Astrocyte (in vitro differentiated cells and primary cell): ENCODE results near the gene HDGFL3. TPM values are rescaled to one million over a fixed set of nuclear protein-coding genes. Genes with fewer than 3 reads are reported as not detected.
"Not testable (repeated sequence)": the region's sequence is repeated elsewhere in the genome, so short reads cannot be mapped to it uniquely, and the experiment has no call there.

Experiments used
- DNase-seq: peaks from one replicate; pipeline ENCODE4 v3.0.0-alpha.2; 2010; ENCODE audit warnings: low read depth
- FAIRE-seq: peaks from 2 replicates; lab custom pipeline; 2011; peaks lifted over from hg19 to GRCh38; lab: Jason Lieb, UNC
- H2AFZ ChIP-seq: 2 replicates; pipeline ENCODE4 v1.6.0; 2012; ENCODE audit warnings: low read depth, low read length, inconsistent platforms
- H3K27ac ChIP-seq: 2 replicates; pipeline ENCODE4 v1.5.1; 2011; ENCODE audit warnings: low read depth, low read length, inconsistent platforms
- H3K27me3 ChIP-seq: 2 replicates; pipeline ENCODE4 v1.6.0; 2011; ENCODE audit warnings: low read length, inconsistent platforms; ENCODE audit not compliant: insufficient read depth
- H3K36me3 ChIP-seq: 2 replicates; pipeline ENCODE4 v1.5.1; 2011; ENCODE audit warnings: low read length, inconsistent platforms; ENCODE audit not compliant: insufficient read depth
- H3K4me1 ChIP-seq: 2 replicates; pipeline ENCODE4 v1.5.1; 2011; ENCODE audit warnings: low read length, inconsistent platforms; ENCODE audit not compliant: insufficient read depth
- H3K4me2 ChIP-seq: 2 replicates; pipeline ENCODE4 v1.6.0; 2012; ENCODE audit warnings: low read length, inconsistent platforms
- H3K4me3 ChIP-seq: 2 replicates; pipeline ENCODE4 v1.5.1; 2011; ENCODE audit warnings: low read depth, mild to moderate bottlenecking, low read length, inconsistent platforms; ENCODE audit not compliant: insufficient read depth
- H3K79me2 ChIP-seq: 2 replicates; pipeline ENCODE4 v1.6.0; 2012; ENCODE audit warnings: mild to moderate bottlenecking, low read length, inconsistent platforms; ENCODE audit not compliant: insufficient read depth
- H3K9ac ChIP-seq: 2 replicates; pipeline ENCODE4 v1.6.0; 2012; ENCODE audit warnings: mild to moderate bottlenecking, low read length, inconsistent platforms
- H3K9me3 ChIP-seq: 2 replicates; pipeline ENCODE4 v1.5.1; 2012; ENCODE audit warnings: low read depth, mild to moderate bottlenecking, low read length, inconsistent platforms; ENCODE audit not compliant: insufficient read depth
- H4K20me1 ChIP-seq: 2 replicates; pipeline ENCODE4 v1.6.0; 2012; ENCODE audit warnings: low read length, inconsistent platforms; ENCODE audit not compliant: insufficient read depth
- H3K27ac Mint-ChIP-seq: one replicate; pipeline ENCODE4 v1.8.0; 2021; ENCODE audit warnings: mild to moderate bottlenecking, mixed read lengths; ENCODE audit not compliant: unreplicated experiment
- H3K27me3 Mint-ChIP-seq: one replicate; pipeline ENCODE4 v1.8.0; 2021; ENCODE audit warnings: low read depth, mixed read lengths; ENCODE audit not compliant: unreplicated experiment
- H3K36me3 Mint-ChIP-seq: one replicate; pipeline ENCODE4 v1.8.0; 2021; ENCODE audit warnings: low read depth, mixed read lengths; ENCODE audit not compliant: unreplicated experiment
- H3K4me1 Mint-ChIP-seq: one replicate; pipeline ENCODE4 v1.8.0; 2021; ENCODE audit warnings: low read depth, mixed read lengths; ENCODE audit not compliant: unreplicated experiment
- H3K4me3 Mint-ChIP-seq: one replicate; pipeline ENCODE4 v1.8.0; 2021; ENCODE audit warnings: mild to moderate bottlenecking, moderate library complexity, mixed read lengths; ENCODE audit not compliant: unreplicated experiment
- H3K9me3 Mint-ChIP-seq: one replicate; pipeline ENCODE4 v1.8.0; 2021; ENCODE audit warnings: mild to moderate bottlenecking, mixed read lengths; ENCODE audit not compliant: unreplicated experiment
- CTCF ChIP-seq: IDR thresholded peaks from 2 replicates; pipeline ENCODE4 v1.5.1; 2011; ENCODE audit warnings: low read depth, mild to moderate bottlenecking, inconsistent platforms, low read length, moderate library complexity; ENCODE audit not compliant: insufficient read depth
- EZH2 ChIP-seq: IDR thresholded peaks from 2 replicates; pipeline ENCODE4 v1.6.1; 2012; ENCODE audit warnings: mild to moderate bottlenecking, low read length, inconsistent platforms; ENCODE audit not compliant: insufficient read depth
- total RNA-seq: library from RNA; stranded (reverse); gene quantifications from 2 replicates; pipeline ENCODE4 v1.2.1, GENCODE V29; 2021

The HDGFL3 gene
- total RNA-seq, 1 donor from 2014 or later = 91.9 TPM

DNA sequence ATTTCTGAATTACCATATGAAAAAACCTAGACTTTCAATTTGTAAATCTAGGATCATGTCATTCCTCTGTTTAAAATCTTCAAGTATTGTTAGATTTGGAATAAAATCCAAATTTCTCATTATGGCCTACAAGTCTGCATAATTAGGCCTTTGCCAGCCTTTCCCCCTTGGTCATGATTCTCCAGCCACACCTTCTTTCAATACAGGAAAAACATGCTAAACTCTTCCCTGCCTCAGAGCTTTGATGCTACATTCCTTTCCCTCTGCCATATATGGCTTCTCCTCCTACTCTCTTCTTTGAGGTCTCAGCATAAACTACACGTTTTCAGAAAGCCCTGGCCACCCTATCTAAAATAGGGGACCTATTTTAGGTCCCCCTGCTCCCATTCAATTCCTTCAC, 51.7 kb downstream of the HDGFL3 start:
- no peak for TF ChIP-seq EZH2
- no peak for TF ChIP-seq CTCF
- Histone ChIP-seq H3K9me3 (no peaks in the 10 kb centered on the region), H3K27ac (no peak overlapping the region), H3K4me2 (no peak overlapping the region), H3K4me3 (no peak overlapping the region), H3K4me1 (no peaks in the 10 kb centered on the region), H2AFZ (no peak overlapping the region), H4K20me1 (peaks cover 9% of the 10 kb centered on the region), H3K36me3 (peaks cover 20% of the 10 kb centered on the region), H3K9ac (no peak overlapping the region), H3K27me3 (no peaks in the 10 kb centered on the region), H3K79me2 (no peaks in the 10 kb centered on the region)
- peak; percentile 20 for FAIRE-seq
- H3K9me3 Mint-ChIP-seq = no peaks in the 10 kb centered on the region
- peaks cover 23% of the 10 kb centered on the region for H3K36me3 Mint-ChIP-seq
- DNase-seq = no peak
- H3K27me3 Mint-ChIP-seq = no peaks in the 10 kb centered on the region
- H3K4me3 Mint-ChIP-seq = no peak overlapping the region
- peaks cover 16% of the 10 kb centered on the region for H3K4me1 Mint-ChIP-seq
- H3K27ac Mint-ChIP-seq = peak overlapping the region; percentile 56

GRCh38 chr15:83153288-83153687, 54.3 kb downstream of the HDGFL3 start:
- no peak overlapping the region for H3K9ac ChIP-seq
- Mint-ChIP-seq H3K36me3 (peaks cover 19% of the 10 kb centered on the region), H3K4me1 (peaks cover 13% of the 10 kb centered on the region), H3K9me3 (no peaks in the 10 kb centered on the region), H3K27me3 (no peaks in the 10 kb centered on the region), H3K4me3 (no peak overlapping the region), H3K27ac (no peak overlapping the region)
- no peaks in the 10 kb centered on the region for H3K79me2 ChIP-seq
- no peak for TF ChIP-seq EZH2
- no peak for TF ChIP-seq CTCF
- no peaks in the 10 kb centered on the region for H3K27me3 ChIP-seq
- no peak overlapping the region for H2AFZ ChIP-seq
- peaks cover 31% of the 10 kb centered on the region for H3K36me3 ChIP-seq
- H3K4me3 ChIP-seq = no peak overlapping the region
- no peaks in the 10 kb centered on the region for H3K4me1 ChIP-seq
- DNase-seq = no peak
- H3K27ac ChIP-seq = no peak overlapping the region
- H4K20me1 ChIP-seq = no peaks in the 10 kb centered on the region
- no peak overlapping the region for H3K4me2 ChIP-seq
- no peak for FAIRE-seq
- H3K9me3 ChIP-seq = no peaks in the 10 kb centered on the region

DNA sequence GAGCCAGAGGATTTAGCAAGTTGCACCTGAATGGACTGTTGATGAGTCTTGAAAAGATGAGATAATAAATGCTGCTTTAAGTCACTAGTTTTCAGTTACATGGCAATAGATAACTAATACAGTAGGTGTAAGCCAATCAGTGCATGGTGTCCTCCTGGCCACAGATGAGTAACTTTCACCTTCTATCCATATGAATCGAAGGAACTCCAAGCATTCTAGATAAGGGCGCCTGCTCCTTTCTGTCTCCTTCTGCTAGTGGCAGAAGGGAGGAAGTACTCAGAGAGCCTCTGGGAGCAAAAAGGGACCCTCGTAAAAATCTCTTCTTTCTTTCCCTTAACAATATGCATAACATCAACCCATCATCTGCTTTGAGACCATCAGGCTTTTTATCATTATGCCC, 62.9 kb downstream of the HDGFL3 start:
- H3K4me1 ChIP-seq = no peaks in the 10 kb centered on the region
- Mint-ChIP-seq H3K36me3 (peaks cover 29% of the 10 kb centered on the region), H3K27me3 (no peaks in the 10 kb centered on the region), H3K4me1 (no peaks in the 10 kb centered on the region), H3K4me3 (no peak overlapping the region), H3K27ac (no peak overlapping the region), H3K9me3 (peaks cover 3% of the 10 kb centered on the region)
- no peaks in the 10 kb centered on the region for H3K79me2 ChIP-seq
- peaks cover 19% of the 10 kb centered on the region for H3K36me3 ChIP-seq
- DNase-seq = no peak
- H3K4me3 ChIP-seq = no peak overlapping the region
- H3K9me3 ChIP-seq = no peaks in the 10 kb centered on the region
- no peaks in the 10 kb centered on the region for H4K20me1 ChIP-seq
- no peak overlapping the region for H3K4me2 ChIP-seq
- H3K27ac ChIP-seq = no peak overlapping the region
- H3K27me3 ChIP-seq = no peaks in the 10 kb centered on the region
- no peak for FAIRE-seq
- no peak overlapping the region for H3K9ac ChIP-seq
- TF ChIP-seq CTCF (no peak), EZH2 (no peak)
- H2AFZ ChIP-seq = no peak overlapping the region

GRCh38 chr15:83142151-83142550, 65.5 kb downstream of the HDGFL3 start:
- not testable (repeated sequence) for H4K20me1 ChIP-seq, DNase-seq, H3K9ac ChIP-seq, H3K4me2 ChIP-seq, H3K27ac Mint-ChIP-seq, H3K27me3 ChIP-seq, H3K4me1 ChIP-seq, H3K4me3 Mint-ChIP-seq, H3K27me3 Mint-ChIP-seq, H3K27ac ChIP-seq, H3K9me3 Mint-ChIP-seq, H3K4me1 Mint-ChIP-seq, H2AFZ ChIP-seq, H3K4me3 ChIP-seq, H3K79me2 ChIP-seq, H3K9me3 ChIP-seq, FAIRE-seq
- H3K36me3 Mint-ChIP-seq = peaks cover 23% of the 10 kb centered on the region
- H3K36me3 ChIP-seq = peaks cover 12% of the 10 kb centered on the region
